HCT116 (cell line): ENCODE measurements around the gene SARM1.

ENCODE experiments used
- FOSL1 ChIP-seq: IDR thresholded peaks from 2 replicates; pipeline ENCODE4 v1.6.1; 2012; ENCODE audit warnings: low read depth
- POLR2A ChIP-seq: IDR thresholded peaks from 2 replicates; pipeline ENCODE4 v1.7.0; 2011; ENCODE audit warnings: borderline replicate concordance; ENCODE audit not compliant: insufficient read depth, insufficient read length; ENCODE audit errors: extremely low read depth
- POLR2AphosphoS5 ChIP-seq: IDR thresholded peaks from 2 replicates; pipeline ENCODE4 v1.6.1; 2011; ENCODE audit warnings: mild to moderate bottlenecking, low read depth, low read length, moderate library complexity
- TF ChIP-seq, protein P1 (sequence below), 3 experiments: fragments of 200-600 bp in 1 of 3; sonication (generic) in 1 of 3; IDR thresholded peaks in 2 of 3; conservative IDR thresholded peaks in 1 of 3; 2 replicates each; pipeline ENCODE4 v1.5.1; 2012 to 2017; ENCODE audit warnings: low read depth in 2 of 3, low read length in 2 of 3, antibody characterized with exemption in 1 of 3, borderline replicate concordance in 1 of 3, control low read depth in 1 of 3, mild to moderate bottlenecking in 1 of 3, mixed read lengths in 1 of 3, mixed run types in 1 of 3, moderate library complexity in 1 of 3; ENCODE audit not compliant: insufficient read depth in 1 of 3

DNA sequence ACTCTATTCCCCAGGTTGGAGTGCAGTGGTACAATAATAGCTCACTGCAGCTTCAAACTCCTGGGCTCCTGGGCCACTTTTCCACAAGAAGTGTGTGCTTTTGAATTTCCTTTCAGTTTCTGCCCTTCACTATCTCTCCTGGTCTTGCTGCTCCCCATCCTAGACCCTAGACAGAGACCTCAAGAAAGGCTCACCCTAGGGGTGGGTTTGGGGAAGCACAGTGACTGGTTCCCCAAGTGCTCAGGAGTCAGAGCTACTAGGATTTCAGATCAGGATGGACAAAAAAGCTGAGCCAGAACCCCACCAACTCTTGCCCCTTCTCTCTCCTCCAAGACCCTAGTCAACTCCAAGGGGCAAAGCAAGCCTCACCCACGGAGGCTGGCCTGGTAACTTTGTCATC lies 4.9 kb upstream of the SARM1 start:
- TF ChIP-seq POLR2A, result no peak
- TF ChIP-seq, protein P1, sequence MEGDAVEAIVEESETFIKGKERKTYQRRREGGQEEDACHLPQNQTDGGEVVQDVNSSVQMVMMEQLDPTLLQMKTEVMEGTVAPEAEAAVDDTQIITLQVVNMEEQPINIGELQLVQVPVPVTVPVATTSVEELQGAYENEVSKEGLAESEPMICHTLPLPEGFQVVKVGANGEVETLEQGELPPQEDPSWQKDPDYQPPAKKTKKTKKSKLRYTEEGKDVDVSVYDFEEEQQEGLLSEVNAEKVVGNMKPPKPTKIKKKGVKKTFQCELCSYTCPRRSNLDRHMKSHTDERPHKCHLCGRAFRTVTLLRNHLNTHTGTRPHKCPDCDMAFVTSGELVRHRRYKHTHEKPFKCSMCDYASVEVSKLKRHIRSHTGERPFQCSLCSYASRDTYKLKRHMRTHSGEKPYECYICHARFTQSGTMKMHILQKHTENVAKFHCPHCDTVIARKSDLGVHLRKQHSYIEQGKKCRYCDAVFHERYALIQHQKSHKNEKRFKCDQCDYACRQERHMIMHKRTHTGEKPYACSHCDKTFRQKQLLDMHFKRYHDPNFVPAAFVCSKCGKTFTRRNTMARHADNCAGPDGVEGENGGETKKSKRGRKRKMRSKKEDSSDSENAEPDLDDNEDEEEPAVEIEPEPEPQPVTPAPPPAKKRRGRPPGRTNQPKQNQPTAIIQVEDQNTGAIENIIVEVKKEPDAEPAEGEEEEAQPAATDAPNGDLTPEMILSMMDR (IDR thresholded peaks at IDR 0.05 in 2 of 3, conservative IDR thresholded peaks at IDR 0.05 in 1 of 3; ENCODE audit: borderline replicate concordance in 1 of 3, insufficient read depth in 1 of 3, low read depth in 2 of 3, low read length in 2 of 3), result peak in 2 of 3 experiments; percentile 14 to 29; a peak in 2 of 6 replicates
- no peak for TF ChIP-seq POLR2AphosphoS5
- no peak for TF ChIP-seq FOSL1
